Fibroblast of lung (primary cell): Measurements from ENCODE around the gene RNF157. TPM values are rescaled to one million over a fixed set of nuclear protein-coding genes. Genes with fewer than 3 reads are reported as not detected.

ENCODE experiments used
- DNase-seq, 2 donors: peaks; one replicate each; pipeline versions ENCODE4 v3.0.0 to v3.0.0-alpha.2; 2010; ENCODE audit warnings: low read depth in 2 of 2
- H2AFZ ChIP-seq: 2 replicates; pipeline ENCODE4 v1.5.1; 2012; ENCODE audit warnings: low read length, control low read depth, inconsistent platforms
- H3K27ac ChIP-seq: 2 replicates; pipeline ENCODE4 v1.5.1; 2011; ENCODE audit warnings: low read length, control low read depth; ENCODE audit not compliant: insufficient read depth
- H3K27me3 ChIP-seq: 2 replicates; pipeline ENCODE4 v1.5.1; 2011; ENCODE audit warnings: mild to moderate bottlenecking, low read length; ENCODE audit not compliant: control insufficient read depth, insufficient read depth
- H3K36me3 ChIP-seq: 2 replicates; pipeline ENCODE4 v1.5.1; 2011; ENCODE audit warnings: low read length; ENCODE audit not compliant: control insufficient read depth, insufficient read depth
- H3K4me1 ChIP-seq: 2 replicates; pipeline ENCODE4 v1.5.1; 2011; ENCODE audit warnings: low read length; ENCODE audit not compliant: control insufficient read depth, insufficient read depth; ENCODE audit errors: extremely low read depth
- H3K4me2 ChIP-seq: 2 replicates; pipeline ENCODE4 v1.5.1; 2011; ENCODE audit warnings: low read length, control low read depth; ENCODE audit not compliant: insufficient read depth; ENCODE audit errors: extremely low read depth
- H3K4me3 ChIP-seq, 4 experiments: fragments of 200-600 bp in 1 of 4; sonication (generic) in 1 of 4; replicated peaks in 1 of 4; 2 replicates each; pipeline ENCODE4 v1.5.1; 2011 to 2016; ENCODE audit warnings: low read length in 4 of 4, low read depth in 3 of 4, mild to moderate bottlenecking in 3 of 4, control low read depth in 2 of 4, inconsistent platforms in 1 of 4, mixed read lengths in 1 of 4; ENCODE audit not compliant: insufficient read depth in 1 of 4; ENCODE audit errors: control extremely low read depth in 1 of 4
- H3K79me2 ChIP-seq: 2 replicates; pipeline ENCODE4 v1.5.1; 2012; ENCODE audit warnings: mild to moderate bottlenecking, low read length, inconsistent platforms; ENCODE audit not compliant: control insufficient read depth, insufficient read depth
- H3K9ac ChIP-seq: 2 replicates; pipeline ENCODE4 v1.5.1; 2011; ENCODE audit warnings: mild to moderate bottlenecking, low read length, control low read depth; ENCODE audit not compliant: insufficient read depth
- H3K9me3 ChIP-seq: 2 replicates; pipeline ENCODE4 v1.5.1; 2012; ENCODE audit warnings: low read depth, low read length; ENCODE audit not compliant: control insufficient read depth, insufficient read depth
- H4K20me1 ChIP-seq: 2 replicates; pipeline ENCODE4 v1.5.1; 2011; ENCODE audit warnings: low read length; ENCODE audit not compliant: control insufficient read depth, insufficient read depth; ENCODE audit errors: extremely low read depth
- EZH2 ChIP-seq: IDR thresholded peaks from 2 replicates; pipeline ENCODE4 v1.5.1; 2012; ENCODE audit warnings: low read length, control low read depth, mild to moderate bottlenecking; ENCODE audit errors: missing control alignments
- polyA plus RNA-seq, 2 donors: library from polyadenylated mRNA; depleted of rRNA in 1 of 2; stranded (reverse) in 1 of 2; unstranded in 1 of 2; fragments of >200 nt; gene quantifications; 2 replicates each; pipeline ENCODE4 v1.2.1, GENCODE V29; 2011 to 2012; ENCODE audit warnings: missing spikeins in 1 of 2
- total RNA-seq: library from RNA; depleted of rRNA; stranded (reverse); fragments of >200 nt; gene quantifications from 2 replicates; pipeline ENCODE4 v1.2.1, GENCODE V29; 2014
- TF ChIP-seq, protein P1 (sequence below), 2 donors: IDR thresholded peaks in 1 of 2; conservative IDR thresholded peaks in 1 of 2; 1 replicate in 1 of 2; 2 replicates in 1 of 2; pipeline ENCODE4 v1.5.1; 2011 to 2012; ENCODE audit warnings: low read length in 2 of 2, control low read depth in 1 of 2, inconsistent platforms in 1 of 2, low read depth in 1 of 2, mild to moderate bottlenecking in 1 of 2

RNF157 gene
- total and polyA plus RNA-seq, 2 donors (not counting 1 experiment from before 2014, with no cell fraction given), result 2.0 to 3.1 TPM

GRCh38 chr17:76173474-76173873 is 66.8 kb downstream of the RNF157 start:
- no peak overlapping the region for H2AFZ ChIP-seq
- no peak for TF ChIP-seq EZH2
- TF ChIP-seq, protein P1, sequence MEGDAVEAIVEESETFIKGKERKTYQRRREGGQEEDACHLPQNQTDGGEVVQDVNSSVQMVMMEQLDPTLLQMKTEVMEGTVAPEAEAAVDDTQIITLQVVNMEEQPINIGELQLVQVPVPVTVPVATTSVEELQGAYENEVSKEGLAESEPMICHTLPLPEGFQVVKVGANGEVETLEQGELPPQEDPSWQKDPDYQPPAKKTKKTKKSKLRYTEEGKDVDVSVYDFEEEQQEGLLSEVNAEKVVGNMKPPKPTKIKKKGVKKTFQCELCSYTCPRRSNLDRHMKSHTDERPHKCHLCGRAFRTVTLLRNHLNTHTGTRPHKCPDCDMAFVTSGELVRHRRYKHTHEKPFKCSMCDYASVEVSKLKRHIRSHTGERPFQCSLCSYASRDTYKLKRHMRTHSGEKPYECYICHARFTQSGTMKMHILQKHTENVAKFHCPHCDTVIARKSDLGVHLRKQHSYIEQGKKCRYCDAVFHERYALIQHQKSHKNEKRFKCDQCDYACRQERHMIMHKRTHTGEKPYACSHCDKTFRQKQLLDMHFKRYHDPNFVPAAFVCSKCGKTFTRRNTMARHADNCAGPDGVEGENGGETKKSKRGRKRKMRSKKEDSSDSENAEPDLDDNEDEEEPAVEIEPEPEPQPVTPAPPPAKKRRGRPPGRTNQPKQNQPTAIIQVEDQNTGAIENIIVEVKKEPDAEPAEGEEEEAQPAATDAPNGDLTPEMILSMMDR (conservative IDR thresholded peaks at IDR 0.05 in 1 of 2, IDR thresholded peaks at IDR 0.05 in 1 of 2; ENCODE audit: low read depth in 1 of 2, low read length in 2 of 2), result no peak

DNA sequence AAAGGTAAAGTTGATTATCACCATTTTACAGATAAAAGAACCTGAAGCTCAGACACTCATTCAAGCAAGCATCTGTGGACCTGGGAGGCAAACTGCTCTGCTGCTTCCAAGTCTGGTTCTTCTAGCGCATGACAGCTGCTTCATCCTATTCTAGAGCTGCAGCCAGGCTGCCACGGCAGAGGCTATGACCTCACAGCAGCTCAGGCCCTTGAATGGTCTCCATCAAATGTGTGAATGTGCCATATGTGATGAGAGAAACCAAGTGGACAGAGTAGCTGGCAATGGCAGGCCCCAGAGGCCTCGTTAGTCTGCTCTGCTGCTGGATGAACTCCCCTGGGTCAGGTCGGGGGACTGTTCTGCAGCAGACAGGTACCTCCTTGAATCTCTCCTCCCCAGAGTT is 68.6 kb downstream of the RNF157 start:
- TF ChIP-seq, protein P1 (conservative IDR thresholded peaks at IDR 0.05 in 1 of 2, IDR thresholded peaks at IDR 0.05 in 1 of 2; ENCODE audit: low read depth in 1 of 2, low read length in 2 of 2), result no peak
- TF ChIP-seq EZH2, result no peak
- Histone ChIP-seq H2AFZ (no peak overlapping the region), H3K79me2 (no peaks in the 10 kb centered on the region), H3K9me3 (no peaks in the 10 kb centered on the region), H3K36me3 (no peaks in the 10 kb centered on the region), H3K4me3 (no peak overlapping the region), H3K9ac (no peak overlapping the region), H3K4me2 (no peak overlapping the region), H3K27me3 (no peaks in the 10 kb centered on the region), H3K4me1 (no peaks in the 10 kb centered on the region), H3K27ac (no peak overlapping the region), H4K20me1 (no peaks in the 10 kb centered on the region)
- no peak for DNase-seq

More at GRCh38 chr17:76173474-76173873, 66.8 kb downstream of the RNF157 start:
- Histone ChIP-seq H3K4me3 (no peak overlapping the region), H3K27me3 (no peaks in the 10 kb centered on the region), H4K20me1 (no peaks in the 10 kb centered on the region), H3K79me2 (no peaks in the 10 kb centered on the region), H3K36me3 (no peaks in the 10 kb centered on the region), H3K4me2 (no peak overlapping the region), H3K9ac (no peak overlapping the region), H3K27ac (no peak overlapping the region), H3K9me3 (no peaks in the 10 kb centered on the region), H3K4me1 (no peaks in the 10 kb centered on the region)
- no peak for DNase-seq

- no peak overlapping the region for H3K4me2 ChIP-seq
- no peaks in the 10 kb centered on the region for H3K36me3 ChIP-seq
- TF ChIP-seq, protein P1 (conservative IDR thresholded peaks at IDR 0.05 in 1 of 2, IDR thresholded peaks at IDR 0.05 in 1 of 2; ENCODE audit: low read depth in 1 of 2, low read length in 2 of 2), result no peak
- TF ChIP-seq EZH2, result no peak
- no peak overlapping the region for H3K9ac ChIP-seq
- no peaks in the 10 kb centered on the region for H3K79me2 ChIP-seq
- H2AFZ ChIP-seq, result no peak overlapping the region
- H3K27me3 ChIP-seq, result no peaks in the 10 kb centered on the region
- H3K27ac ChIP-seq, result no peak overlapping the region
- no peak overlapping the region for H3K4me3 ChIP-seq
- H3K9me3 ChIP-seq, result no peaks in the 10 kb centered on the region
- no peaks in the 10 kb centered on the region for H3K4me1 ChIP-seq
- no peaks in the 10 kb centered on the region for H4K20me1 ChIP-seq
- no peak for DNase-seq
Measured at GRCh38 chr17:76170114-76170513, 70.2 kb downstream of the RNF157 start.
